Esophagus squamous epithelium (tissue), 5 donors: ENCODE data around the gene SACM1L. TPM values are rescaled to one million over a fixed set of nuclear protein-coding genes. Genes with fewer than 3 reads are reported as not detected.

Source experiments
- DNase-seq: peaks from one replicate; lab custom pipeline; 2025; lab: John Stamatoyannopoulos, UW
- H3K27ac ChIP-seq, 4 donors: fragments of 200-600 bp; sonication (generic); one replicate each; pipeline ENCODE4 v1.5.1; 2016 to 2019; ENCODE audit warnings: mild to moderate bottlenecking in 1 of 4
- H3K27me3 ChIP-seq, 4 donors: fragments of 200-600 bp; sonication (generic); 1 replicate in 3 of 4; 2 replicates in 1 of 4; pipeline versions ENCODE4 v1.5.1 to v1.6.0; 2017 to 2021; ENCODE audit warnings: antibody characterized with exemption in 1 of 4
- H3K36me3 ChIP-seq, 3 donors: fragments of 200-600 bp; sonication (generic); one replicate each; pipeline ENCODE4 v1.5.1; 2016 to 2019
- H3K4me1 ChIP-seq, 3 donors: fragments of 200-600 bp; sonication (generic); one replicate each; pipeline ENCODE4 v1.5.1; 2017 to 2019
- H3K4me3 ChIP-seq, 4 donors: fragments of 200-600 bp; sonication (generic); 1 replicate in 3 of 4; 2 replicates in 1 of 4; pipeline ENCODE4 v1.5.1; 2016 to 2019; ENCODE audit warnings: mild to moderate bottlenecking in 2 of 4, moderate library complexity in 1 of 4
- H3K9me3 ChIP-seq, 3 donors: fragments of 200-600 bp; sonication (generic); one replicate each; pipeline ENCODE4 v1.5.1; 2016 to 2019
- POLR2A ChIP-seq, 4 donors: fragments of 450-650 bp; IDR thresholded peaks; one replicate each; pipeline ENCODE4 v1.6.1; 2017; ENCODE audit warnings: antibody characterized with exemption in 4 of 4, mild to moderate bottlenecking in 4 of 4, moderate library complexity in 3 of 4
- WGBS, 2 donors: methylation state at CpG; one replicate each; pipeline ENCODE4 v1.1.5; 2018; 5-methylcytosine and 5-hydroxymethylcytosine counted together
- intact Hi-C: fragments of 100-400 bp; cut with DNase I; formaldehyde crosslinking; loops from one replicate; pipeline ENCODE4 v1.15.0; 2022
- total RNA-seq, 4 donors: library from RNA; depleted of rRNA; stranded (reverse); fragments of >200 nt; gene quantifications; one replicate each; pipeline ENCODE4 v1.1.0, GENCODE V29; 2016
- TF ChIP-seq, protein P1 (sequence below), 6 experiments: fragments of 450-650 bp in 4 of 6; fragments of 200-600 bp in 2 of 6; sonication (generic) in 2 of 6; IDR thresholded peaks; one replicate each; pipeline ENCODE4 v1.5.1; 2016 to 2019; ENCODE audit warnings: antibody characterized with exemption in 6 of 6, mild to moderate bottlenecking in 4 of 6, moderate library complexity in 4 of 6
- donor health status: DM: yes; HTN: yes; CAD: no.

Gene SACM1L
- total RNA-seq, 4 donors from 2014 or later: 22.7 to 42.2 (median 27.2) TPM

DNA sequence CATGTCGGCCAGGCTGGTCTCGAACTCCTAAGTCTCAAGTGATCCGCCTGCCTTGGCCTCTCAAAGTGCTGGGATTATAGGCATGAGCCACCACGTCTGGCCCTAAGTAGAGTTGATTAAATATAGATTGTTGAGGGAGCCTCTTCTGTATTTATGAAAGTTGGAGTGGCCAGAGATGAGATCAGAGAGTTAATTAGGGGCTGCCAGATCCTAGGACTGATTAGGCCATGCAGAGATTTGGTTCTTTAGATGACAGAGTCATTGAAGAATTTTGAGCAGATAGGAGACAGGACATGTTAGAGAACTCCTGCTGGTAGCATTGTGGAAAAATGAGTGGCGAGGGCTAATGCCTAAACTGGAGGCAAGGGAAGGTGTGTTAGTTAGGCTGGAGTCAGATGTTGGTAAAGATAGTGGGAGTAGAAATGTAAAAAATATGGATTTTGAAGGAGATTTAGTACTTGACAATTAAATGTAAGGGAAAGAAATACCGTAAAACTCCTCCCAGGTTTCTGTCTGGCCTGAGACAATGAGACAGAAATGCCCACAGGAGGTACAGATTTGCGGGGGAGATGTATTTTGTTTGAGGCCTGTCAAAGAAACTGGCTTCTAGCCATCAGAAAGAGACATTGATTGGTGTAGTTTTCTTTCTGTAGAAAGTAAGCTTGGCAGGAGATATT is 23.4 kb downstream of the SACM1L start:
- WGBS, 2 donors: 80 to 84% methylated on average over 7 of the region's 7 CpGs
- Histone ChIP-seq H3K27me3 (no peaks in the 10 kb centered on the region), H3K27ac (no peak overlapping the region), H3K4me1 (no peaks in the 10 kb centered on the region), H3K9me3 (no peaks in the 10 kb centered on the region), H3K4me3 (no peak overlapping the region), H3K36me3 (peaks cover 6 to 87% (median 10%) of the 10 kb centered on the region in 3 donors)
- intact Hi-C loops: no loop called here
- no peak for TF ChIP-seq POLR2A (IDR thresholded peaks at IDR 0.05)
- TF ChIP-seq, protein P1, sequence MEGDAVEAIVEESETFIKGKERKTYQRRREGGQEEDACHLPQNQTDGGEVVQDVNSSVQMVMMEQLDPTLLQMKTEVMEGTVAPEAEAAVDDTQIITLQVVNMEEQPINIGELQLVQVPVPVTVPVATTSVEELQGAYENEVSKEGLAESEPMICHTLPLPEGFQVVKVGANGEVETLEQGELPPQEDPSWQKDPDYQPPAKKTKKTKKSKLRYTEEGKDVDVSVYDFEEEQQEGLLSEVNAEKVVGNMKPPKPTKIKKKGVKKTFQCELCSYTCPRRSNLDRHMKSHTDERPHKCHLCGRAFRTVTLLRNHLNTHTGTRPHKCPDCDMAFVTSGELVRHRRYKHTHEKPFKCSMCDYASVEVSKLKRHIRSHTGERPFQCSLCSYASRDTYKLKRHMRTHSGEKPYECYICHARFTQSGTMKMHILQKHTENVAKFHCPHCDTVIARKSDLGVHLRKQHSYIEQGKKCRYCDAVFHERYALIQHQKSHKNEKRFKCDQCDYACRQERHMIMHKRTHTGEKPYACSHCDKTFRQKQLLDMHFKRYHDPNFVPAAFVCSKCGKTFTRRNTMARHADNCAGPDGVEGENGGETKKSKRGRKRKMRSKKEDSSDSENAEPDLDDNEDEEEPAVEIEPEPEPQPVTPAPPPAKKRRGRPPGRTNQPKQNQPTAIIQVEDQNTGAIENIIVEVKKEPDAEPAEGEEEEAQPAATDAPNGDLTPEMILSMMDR (IDR thresholded peaks at IDR 0.05): no peak
- DNase-seq: no peak

DNA sequence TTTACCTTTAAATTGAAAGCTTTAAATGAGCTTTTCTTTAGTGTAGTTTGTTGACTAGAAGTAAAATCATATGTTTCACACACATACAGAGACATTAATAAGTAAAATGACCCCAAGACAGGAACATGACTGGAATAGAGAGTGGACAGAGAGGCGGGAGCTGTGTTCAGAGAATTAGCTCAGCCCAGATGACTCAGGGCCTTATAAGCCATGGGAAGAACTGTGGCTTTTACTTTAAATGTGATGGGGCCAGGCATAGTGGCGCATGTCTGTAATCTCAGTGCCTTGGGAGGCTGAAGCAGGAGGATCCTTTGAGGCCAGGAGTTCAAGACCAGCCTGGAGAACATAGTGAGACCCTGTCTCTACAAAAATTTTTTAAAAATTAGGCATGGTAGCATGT is 26.7 kb downstream of the SACM1L start:
- H3K36me3 ChIP-seq: peaks cover 6 to 72% (median 9%) of the 10 kb centered on the region in 3 donors
- TF ChIP-seq POLR2A (IDR thresholded peaks at IDR 0.05): no peak
- TF ChIP-seq, protein P1 (IDR thresholded peaks at IDR 0.05): no peak
- WGBS, 2 donors: 68 to 90% methylated on average over 2 of the region's 2 CpGs
- peaks cover 0 to 13% (median 0%) of the 10 kb centered on the region in 3 donors for H3K4me1 ChIP-seq
- intact Hi-C loops: no loop called here
- no peak for DNase-seq
- no peak overlapping the region for H3K4me3 ChIP-seq
- H3K9me3 ChIP-seq: no peaks in the 10 kb centered on the region
- H3K27me3 ChIP-seq: no peaks in the 10 kb centered on the region
- no peak overlapping the region for H3K27ac ChIP-seq

DNA sequence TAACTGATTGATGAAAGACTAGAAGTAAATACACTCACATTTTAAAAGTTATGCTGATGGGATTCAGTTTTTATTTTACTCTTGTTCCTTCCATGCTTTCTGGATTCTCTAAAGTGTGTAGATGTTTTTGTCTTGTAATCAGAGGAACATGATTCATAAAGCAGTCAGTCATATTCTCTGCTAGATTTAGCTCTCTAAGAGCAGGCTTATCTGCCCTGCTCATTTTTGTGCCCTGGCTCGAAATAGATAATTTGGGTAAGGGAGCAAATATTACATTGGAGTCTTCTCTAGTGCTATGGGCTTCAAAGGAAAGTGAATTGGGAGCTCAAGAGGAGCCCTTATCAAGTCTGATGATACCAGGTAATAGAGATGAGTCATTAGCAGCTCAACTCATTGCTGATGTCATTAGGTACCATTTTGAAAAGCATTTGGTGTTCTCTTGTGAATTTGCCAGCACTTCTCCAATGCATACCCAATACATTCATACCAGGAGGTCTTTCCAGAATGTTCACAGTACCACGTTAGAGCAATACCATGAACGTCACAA is 27.7 kb downstream of the SACM1L start:
- 78 to 96% methylated on average over 3 of the region's 3 CpGs for WGBS, 2 donors
- H3K27ac ChIP-seq: no peak overlapping the region
- H3K27me3 ChIP-seq: no peaks in the 10 kb centered on the region
- no peaks in the 10 kb centered on the region for H3K9me3 ChIP-seq
- H3K36me3 ChIP-seq: peaks cover 3 to 66% (median 6%) of the 10 kb centered on the region in 3 donors
- no peak overlapping the region for H3K4me3 ChIP-seq
- no peak for DNase-seq
- peaks cover 0 to 13% (median 0%) of the 10 kb centered on the region in 3 donors for H3K4me1 ChIP-seq
- no peak for TF ChIP-seq POLR2A (IDR thresholded peaks at IDR 0.05)
- TF ChIP-seq, protein P1 (IDR thresholded peaks at IDR 0.05): no peak
- intact Hi-C loops: no loop called here

DNA sequence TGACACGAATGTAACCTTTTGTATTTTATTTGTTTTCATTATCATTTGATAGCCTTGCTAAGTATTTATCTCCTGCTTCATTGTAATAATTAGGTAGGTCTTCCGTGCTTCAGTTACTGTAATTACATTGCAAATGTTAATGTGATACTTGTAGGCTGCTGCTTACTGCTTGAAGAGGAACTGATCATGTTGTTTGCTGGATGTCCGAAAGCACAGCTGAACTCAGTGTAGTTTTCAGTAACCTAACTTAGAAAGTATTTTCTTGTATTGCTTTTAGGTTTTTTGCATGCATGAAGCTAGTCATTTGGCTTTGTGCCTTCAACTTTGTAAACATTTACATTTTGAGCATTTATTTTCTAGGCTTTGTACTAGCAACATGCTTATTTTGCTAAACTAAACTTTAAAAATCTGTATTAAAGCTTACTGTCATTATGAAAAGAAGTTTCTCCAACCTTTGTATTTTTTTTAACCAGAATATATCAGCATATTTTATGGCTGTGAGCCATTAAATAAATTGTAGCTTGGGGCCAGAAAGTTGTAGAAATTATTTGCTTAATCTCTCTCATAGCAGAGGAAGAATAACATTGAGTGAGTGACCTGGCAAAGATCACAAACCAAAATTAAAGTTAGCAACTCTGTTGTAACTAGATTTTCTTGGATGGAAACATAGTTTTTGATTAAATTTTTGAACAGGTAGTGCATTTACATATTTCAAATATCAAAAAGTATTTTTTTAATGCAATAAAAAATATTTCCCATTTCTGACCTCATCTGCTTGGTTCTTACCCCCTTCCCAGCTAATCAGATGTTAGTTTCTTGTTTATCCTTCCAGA is 30.7 kb downstream of the SACM1L start:
- intact Hi-C loops: no loop called here
- Histone ChIP-seq H3K9me3 (no peaks in the 10 kb centered on the region), H3K4me1 (peaks cover 0 to 13% (median 0%) of the 10 kb centered on the region in 3 donors), H3K27ac (no peak overlapping the region), H3K27me3 (no peaks in the 10 kb centered on the region), H3K4me3 (no peak overlapping the region), H3K36me3 (peaks cover 0 to 67% (median 4%) of the 10 kb centered on the region in 3 donors)
- WGBS, 2 donors: 65 to 88% methylated on average over 3 of the region's 3 CpGs
- DNase-seq: no peak
- TF ChIP-seq, protein P1 (IDR thresholded peaks at IDR 0.05): no peak
- no peak for TF ChIP-seq POLR2A (IDR thresholded peaks at IDR 0.05)
